GM18520 (cell line): Measurements from ENCODE around the gene PTGS1.
A peak's percentile ranks its signal among the peaks of the same experiment; 100 is the strongest.
"Not testable (repeated sequence)": the region's sequence is repeated elsewhere in the genome, so short reads cannot be mapped to it uniquely, and the experiment has no call there.

ENCODE experiments used
- ATAC-seq: cut with Tn5 transposase; IDR thresholded peaks from one replicate; pipeline ENCODE4 v1.9.1; 2021; ENCODE audit not compliant: unreplicated experiment

The PTGS1 gene

DNA sequence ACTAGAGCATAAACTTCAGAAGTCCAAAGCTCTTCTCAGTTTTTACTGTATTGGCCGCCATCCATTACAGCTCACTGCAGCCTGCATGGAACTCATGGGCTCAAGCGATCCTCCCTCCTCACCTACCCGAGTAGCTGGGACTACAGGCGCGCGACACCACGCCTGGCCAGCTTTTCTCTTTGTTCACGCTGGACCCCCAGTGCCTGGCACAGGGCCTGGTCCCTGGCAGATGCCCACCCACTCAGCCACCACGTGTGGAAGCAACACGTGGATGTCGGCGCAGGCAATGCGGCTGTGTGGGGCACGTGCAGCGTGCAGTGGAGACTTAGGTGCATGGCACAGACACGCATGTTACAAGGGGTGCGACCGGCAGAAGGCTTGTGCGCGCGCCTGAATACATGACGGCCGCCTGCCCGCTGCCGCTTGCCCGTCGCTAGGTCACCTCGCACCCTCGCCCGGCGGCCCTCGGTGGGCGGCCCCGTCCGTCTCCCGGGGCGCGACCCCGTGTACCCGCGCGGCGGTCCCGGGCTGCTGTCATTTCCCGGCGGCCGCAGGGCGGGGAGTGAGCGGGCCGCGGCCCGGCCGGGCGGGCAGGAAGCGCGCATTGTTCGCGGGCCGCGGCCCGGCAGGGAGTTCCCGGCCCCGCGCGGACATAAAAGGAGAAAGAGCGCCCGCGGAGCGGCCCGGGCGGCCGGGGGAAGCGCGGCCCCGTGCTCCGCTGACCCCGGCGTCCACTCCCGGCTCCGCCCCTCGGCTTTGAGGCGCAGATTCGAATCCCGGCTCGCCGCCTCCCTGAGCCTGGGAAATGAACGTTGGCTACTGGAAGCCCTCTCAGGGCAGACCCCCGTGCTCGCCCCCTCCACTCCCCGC lies 24.1 kb upstream of the PTGS1 start:
- ATAC-seq = no peak

- ATAC-seq = no peak
Observed at GRCh38 chr9:122347348-122348287, 23.2 kb upstream of the PTGS1 start.

GRCh38 chr9:122348288-122348777 lies 22.5 kb upstream of the PTGS1 start:
- ATAC-seq = no peak

DNA sequence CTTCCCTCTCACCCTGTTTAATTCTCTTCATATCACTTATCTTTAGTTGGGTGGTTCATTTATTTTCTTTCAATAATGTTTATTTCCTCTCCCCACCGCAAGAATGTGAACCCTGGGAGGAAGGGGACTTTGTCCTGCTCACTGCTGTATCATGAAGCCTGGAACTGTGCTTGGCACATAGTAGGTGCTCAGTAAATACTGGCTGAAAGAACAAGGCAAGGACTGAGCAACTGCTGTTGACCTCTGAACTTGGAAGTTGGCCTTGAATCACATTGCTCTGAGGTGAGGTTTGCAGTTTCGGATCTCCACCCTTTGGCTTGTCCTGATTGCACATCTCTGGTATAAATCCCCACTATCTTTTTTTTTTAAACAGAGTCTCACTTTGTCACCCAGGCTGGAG lies 22.0 kb upstream of the PTGS1 start:
- ATAC-seq = no peak

- ATAC-seq = no peak
Observed at GRCh38 chr9:122349201-122349600, 21.6 kb upstream of the PTGS1 start.

DNA sequence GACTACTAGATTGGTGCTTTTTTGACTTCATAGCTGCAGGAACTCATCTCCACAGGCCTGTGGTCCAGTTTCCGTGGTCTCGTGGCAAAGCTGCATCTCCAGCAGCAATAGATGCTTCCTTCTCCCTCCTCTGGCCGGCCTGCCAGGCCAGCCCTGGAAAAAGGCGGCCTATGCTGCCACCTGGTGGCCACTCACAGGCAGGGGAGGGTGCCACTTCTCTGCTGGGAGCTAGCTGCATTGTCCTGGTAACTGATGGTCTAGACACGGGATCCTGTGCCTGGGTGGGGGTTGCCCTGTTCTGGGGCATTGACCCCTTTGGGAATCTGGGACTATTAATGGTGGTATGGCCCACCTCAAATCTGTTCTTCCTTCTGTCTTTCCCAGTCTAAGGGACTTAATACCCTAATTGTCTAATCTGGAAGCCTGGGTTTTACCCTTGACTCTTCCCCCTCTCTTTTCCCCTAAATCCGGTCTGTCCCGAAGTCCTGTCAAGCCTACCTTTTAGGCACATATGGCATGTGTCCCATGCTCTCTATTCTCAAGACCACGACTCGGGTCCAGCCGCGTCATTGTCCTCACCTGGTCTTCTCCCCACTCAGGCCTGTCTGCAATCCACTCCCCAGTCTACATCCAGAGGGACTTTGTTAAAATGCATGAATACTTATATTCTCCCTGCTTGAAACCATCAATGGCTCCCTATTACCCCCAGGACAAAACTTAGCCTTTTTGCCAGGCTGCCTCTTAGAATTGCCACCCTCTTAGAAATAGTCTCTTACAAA lies 20.1 kb upstream of the PTGS1 start:
- peak; percentile 89 for ATAC-seq

DNA sequence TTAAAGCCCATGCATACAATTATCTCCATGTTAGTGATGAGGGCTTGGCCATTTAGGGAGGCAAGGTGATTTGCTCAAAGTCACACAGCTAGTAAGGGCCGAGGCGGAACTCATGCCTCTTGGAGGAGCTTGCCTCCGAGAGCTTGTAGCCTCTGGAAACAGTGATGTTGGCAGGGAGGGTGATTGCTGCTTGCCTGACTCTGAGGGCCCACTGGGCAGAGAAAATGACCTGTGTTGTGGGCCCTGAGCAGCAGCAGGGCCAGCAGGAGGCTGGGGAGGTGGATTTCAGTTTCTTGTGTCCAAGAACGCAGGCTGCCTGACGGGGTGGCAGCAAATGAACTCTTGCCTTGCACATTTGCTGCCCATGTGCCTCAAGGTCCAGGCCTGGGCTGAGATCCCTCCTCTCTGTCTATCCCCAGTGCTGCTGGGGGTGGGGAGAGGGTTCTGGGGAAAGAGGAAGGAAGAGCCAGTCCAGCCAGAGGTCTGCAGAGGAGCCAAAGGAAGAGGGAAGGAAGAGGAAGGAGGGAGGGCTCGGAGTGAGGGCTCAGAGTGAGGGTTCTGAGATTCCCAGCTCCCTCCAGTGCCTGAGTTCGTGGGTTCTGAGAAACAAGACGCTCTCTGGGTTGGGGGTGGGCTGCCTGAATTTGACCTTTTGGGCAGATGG lies 16.2 kb upstream of the PTGS1 start:
- ATAC-seq = no peak

GRCh38 chr9:122355336-122355875 lies 15.4 kb upstream of the PTGS1 start:
- ATAC-seq = no peak

GRCh38 chr9:122356627-122357026 lies 14.2 kb upstream of the PTGS1 start:
- no peak for ATAC-seq

GRCh38 chr9:122360891-122361290 lies 9.9 kb upstream of the PTGS1 start:
- no peak for ATAC-seq

- ATAC-seq = not testable (repeated sequence)
Observed at GRCh38 chr9:122363131-122363530, 7.7 kb upstream of the PTGS1 start.

DNA sequence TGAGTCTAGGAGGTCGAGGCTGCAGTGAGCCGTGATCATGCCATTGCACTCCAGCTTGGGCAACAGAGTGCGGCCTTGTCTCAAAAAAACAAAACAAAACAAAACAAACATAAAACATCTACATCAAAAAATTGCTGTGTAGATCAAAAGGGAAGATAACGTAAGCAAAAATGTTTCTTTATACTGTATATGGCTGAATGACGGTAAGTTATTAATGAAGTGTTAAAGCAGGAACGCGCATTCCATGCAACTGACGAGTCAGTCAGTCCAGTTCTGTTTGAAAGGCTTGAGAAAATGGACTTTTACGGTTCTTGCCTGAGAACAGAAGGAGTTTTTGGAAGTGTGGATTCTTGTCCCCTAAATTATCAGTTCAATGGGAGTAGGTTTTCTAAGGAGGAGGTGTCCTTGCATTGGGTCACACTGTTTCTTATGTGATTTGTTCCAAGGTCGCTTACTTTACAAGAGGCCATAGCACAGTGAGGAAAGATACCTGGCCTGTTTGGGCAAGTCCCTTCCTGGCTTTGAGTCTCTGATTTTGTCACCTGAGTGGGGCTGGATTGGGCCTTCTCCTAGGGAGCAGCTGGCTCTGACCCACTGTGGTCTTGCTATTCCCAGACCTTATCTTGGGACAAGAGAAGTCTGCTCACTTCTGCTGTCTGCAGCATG lies 6.6 kb upstream of the PTGS1 start:
- no peak for ATAC-seq

GRCh38 chr9:122364783-122365150 lies 6.1 kb upstream of the PTGS1 start:
- no peak for ATAC-seq

DNA sequence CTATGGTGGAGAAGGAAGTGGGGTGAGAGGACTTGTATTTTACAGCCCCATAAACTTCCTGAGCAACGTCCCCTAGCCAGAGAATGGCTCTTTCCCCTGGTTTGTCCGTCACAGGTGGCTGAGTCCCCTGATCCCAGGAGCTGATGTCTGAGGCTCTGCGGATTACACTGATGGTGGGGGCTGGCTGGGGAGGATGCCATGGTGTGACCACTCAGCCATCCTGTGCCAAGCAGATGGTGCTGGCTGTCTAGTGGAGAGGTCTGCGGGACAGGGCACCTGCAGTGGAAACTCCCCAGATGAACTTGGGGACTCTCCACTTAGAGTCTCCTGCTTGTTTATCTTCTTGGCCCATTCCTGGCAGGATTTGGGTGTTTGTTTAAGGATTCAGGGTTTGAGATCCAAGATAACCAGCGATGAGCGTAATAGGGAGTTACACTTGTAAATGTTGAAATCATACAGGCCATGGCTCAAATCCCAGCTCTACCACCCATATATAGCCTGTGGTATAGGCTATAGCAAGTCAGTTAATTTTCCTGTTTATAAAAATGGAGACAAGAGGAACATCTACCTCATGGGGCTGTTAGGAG lies 4.7 kb upstream of the PTGS1 start:
- no peak for ATAC-seq

DNA sequence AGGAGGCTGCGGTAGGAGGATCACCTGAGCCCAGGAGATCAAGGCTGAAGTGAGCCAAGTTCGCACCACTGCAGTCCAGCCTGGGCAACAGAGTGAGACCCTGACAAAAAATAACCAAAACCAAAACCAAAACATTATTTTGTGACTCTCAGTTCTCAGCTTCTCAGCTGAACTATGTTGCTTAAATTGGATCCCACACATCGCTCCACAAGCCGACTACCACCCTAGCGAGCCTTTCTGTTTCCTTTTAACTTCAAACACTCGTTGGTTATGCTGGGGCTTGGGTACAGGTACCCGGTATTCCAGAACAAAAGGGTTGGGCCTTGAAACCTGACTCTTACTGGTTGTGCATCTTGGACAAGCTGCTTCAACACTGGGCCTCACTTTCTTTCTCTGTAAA lies 3.8 kb upstream of the PTGS1 start:
- no peak for ATAC-seq

DNA sequence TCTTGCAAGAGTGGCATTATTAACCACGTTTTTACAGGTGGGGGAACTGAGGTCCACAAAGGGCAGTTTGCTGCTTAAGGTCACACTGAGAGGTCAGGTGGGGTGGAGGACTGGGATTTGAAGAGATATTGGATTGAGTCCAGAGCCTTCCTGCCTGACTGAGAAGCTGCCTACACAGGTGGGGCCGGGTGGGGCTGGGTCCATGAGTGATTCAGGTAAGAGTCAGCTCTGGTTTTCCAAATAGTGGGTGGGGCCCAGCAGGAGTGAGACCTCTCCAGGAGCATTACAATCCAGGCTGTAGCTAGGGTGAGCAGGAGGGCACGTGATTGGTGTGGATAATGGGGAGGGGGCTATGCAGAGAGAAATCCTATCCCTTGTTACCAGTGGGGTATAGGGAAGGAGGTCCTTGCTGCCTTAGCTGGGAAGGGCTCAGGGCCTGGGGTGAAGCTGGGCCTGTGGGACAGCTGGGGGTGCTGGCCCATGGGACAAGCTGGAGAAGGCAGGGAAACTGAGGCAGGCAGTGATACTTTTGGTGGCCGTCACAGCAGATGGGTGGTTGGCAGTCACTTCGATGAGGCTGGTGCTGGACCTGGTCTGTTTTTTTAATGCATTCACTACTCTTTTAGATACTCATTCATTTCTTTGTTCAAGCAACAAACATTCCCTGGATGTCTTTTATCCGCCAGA lies 2.9 kb upstream of the PTGS1 start:
- no peak for ATAC-seq

- no peak for ATAC-seq
Observed at GRCh38 chr9:122368642-122369041, 2.2 kb upstream of the PTGS1 start.

DNA sequence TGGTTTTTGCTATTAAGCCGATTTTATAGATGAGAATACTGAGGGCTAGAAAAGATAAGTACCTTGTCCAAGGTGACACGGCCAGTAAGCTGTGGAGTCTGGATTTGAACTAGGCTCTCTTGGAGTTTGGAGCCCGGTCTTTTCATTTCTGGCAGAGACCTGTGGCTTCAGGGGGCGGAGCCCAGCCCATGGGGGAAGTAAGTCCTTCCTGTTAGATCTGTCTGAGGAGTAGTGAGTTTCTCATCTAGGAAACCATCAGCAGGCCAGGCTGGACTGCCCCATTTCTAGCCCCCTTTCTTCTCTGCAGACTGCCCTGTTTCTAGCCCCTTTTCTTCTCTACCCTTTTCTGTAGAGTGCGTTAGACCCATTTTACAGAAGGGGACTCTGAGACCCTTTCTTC lies 521 bp upstream of the PTGS1 start:
- no peak for ATAC-seq

GRCh38 chr9:122371846-122372245 lies 1.0 kb downstream of the PTGS1 start:
- ATAC-seq = no peak
